ENCODE results near the gene CPNE9.

DNA sequence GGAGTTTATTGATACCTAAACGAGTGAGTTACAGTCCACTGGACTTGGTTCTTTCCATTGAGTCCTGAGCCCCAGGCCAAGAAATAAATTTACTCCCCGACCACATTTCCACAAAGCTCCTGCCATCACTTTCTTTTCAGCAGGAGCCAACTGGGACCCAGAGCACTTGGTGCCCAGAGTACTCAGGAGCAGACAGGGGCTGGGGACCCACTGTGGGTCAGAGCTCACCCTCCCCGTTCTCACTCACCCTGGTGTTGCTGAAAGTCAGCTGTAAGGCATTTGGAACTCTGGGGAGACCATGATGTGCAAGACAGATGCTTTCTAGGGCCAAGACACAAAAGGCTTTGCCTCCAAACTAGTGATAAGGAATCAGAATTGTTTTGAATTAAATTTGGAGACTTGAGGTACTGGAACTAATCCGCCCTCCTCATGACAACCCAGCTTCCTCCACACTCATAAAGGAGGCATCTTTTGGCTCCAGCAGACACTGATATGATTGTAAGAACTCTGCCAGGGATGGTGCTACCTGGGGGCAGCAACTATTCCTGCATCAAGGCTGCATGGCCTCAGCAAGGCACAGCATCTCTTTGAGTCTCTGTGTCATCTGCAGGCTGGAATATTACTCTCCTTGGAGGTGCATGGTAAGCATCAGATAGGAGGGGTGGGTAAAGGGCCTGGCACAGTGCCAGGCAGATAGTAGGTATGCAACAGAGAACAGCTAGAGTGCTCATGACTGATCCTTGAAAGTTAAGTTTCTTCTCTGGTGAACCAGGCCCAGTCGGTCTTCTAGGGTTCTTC lies 73.5 kb downstream of the CPNE9 start:
- TF ChIP-seq, protein P1, sequence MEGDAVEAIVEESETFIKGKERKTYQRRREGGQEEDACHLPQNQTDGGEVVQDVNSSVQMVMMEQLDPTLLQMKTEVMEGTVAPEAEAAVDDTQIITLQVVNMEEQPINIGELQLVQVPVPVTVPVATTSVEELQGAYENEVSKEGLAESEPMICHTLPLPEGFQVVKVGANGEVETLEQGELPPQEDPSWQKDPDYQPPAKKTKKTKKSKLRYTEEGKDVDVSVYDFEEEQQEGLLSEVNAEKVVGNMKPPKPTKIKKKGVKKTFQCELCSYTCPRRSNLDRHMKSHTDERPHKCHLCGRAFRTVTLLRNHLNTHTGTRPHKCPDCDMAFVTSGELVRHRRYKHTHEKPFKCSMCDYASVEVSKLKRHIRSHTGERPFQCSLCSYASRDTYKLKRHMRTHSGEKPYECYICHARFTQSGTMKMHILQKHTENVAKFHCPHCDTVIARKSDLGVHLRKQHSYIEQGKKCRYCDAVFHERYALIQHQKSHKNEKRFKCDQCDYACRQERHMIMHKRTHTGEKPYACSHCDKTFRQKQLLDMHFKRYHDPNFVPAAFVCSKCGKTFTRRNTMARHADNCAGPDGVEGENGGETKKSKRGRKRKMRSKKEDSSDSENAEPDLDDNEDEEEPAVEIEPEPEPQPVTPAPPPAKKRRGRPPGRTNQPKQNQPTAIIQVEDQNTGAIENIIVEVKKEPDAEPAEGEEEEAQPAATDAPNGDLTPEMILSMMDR (IDR thresholded peaks at IDR 0.05; ENCODE audit: low read depth, low read length) = no peak
- no peak for TF ChIP-seq EZH2phosphoT487 (IDR thresholded peaks at IDR 0.05; ENCODE audit: low read depth)

Data from OCI-LY3 (cell line).